GM21367 (cell line): ENCODE measurements around the gene RHOBTB3.
A peak's percentile ranks its signal among the peaks of the same experiment; 100 is the strongest.
"Not testable (repeated sequence)": the region's sequence is repeated elsewhere in the genome, so short reads cannot be mapped to it uniquely, and the experiment has no call there.

ENCODE experiments used
- ATAC-seq: cut with Tn5 transposase; IDR thresholded peaks from one replicate; pipeline ENCODE4 v1.9.1; 2021; ENCODE audit not compliant: unreplicated experiment

RHOBTB3 gene

DNA sequence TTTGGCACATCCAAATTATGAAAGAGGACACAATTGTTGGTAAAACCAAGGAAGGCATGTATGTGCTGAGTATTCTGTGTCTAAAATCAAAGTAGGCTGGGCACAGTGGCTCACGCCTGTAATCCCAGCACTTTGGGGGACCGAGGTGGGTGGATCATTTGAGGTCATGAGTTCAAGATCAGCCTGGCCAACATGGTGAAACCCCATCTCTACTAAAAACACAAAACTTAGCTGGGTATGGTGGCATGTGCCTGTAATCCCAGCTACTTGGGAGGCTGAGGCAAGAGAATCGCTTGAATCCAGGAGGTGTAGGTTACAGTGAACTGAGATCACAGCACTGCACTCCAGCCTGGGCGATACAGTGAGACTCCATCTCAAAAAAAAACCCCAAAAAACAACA is 105.8 kb downstream of the RHOBTB3 start:
- ATAC-seq, result not testable (repeated sequence)

DNA sequence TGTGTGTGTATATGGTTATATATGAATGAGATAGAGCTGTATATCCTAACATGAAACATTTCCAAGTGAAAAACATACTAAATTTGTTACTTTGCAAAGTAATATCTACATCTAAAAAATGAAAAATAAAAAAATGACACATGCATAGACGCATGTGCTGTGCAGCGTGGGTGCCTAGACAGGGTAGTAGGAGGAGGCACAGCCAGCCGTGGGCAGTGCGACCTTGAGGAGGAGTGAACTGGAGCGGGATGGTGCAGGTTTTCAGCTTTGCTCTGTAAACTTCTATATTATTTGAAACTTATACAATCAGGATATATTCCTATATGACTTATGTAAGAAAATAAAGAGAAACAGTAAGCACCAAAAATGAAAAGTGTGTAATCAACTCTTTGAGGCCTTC is 106.4 kb downstream of the RHOBTB3 start:
- no peak for ATAC-seq

DNA sequence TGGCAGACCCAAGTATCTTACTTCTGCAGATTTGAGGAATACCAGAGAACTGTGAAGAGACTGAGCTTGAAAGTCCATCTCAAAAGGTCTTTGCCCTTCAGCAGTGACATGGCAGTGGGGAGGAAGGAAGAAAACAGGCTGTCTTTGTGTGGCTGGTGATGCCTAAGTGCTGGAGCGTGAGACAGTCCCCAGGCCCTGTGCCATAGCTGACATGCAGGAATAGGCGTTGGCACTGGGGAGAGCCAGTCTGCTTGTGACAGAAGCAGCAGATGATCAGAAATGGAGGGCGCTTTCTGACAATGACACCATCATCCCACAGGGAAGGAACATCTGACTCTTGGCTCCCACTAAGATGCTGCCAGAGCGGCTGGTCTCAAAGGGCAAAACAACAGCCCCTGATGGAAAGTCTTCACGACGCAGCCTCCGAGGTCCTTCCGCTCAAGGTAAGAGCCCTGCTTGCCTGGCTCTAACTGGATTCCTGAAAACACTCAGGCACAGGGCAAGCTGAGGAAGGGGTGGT is 106.9 kb downstream of the RHOBTB3 start:
- ATAC-seq, result no peak

DNA sequence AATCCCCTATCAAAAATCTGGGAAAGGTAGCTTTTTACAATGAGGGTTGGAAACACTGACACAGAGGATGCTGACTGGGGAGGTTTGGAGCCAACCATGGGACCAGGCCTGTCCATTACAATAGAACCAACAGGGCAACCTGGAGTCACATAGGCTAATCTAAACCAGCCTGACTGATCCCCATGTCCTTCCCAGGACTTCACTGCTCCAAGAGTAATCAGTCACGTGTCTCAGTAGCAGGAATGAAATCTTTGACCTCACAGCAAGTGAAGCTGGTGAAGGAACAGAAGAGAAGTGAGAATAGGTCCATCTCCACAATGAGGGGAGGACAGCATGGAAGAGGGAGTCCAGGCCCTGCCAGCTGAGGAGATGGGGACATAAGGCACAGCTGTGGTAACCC is 107.4 kb downstream of the RHOBTB3 start:
- no peak for ATAC-seq

DNA sequence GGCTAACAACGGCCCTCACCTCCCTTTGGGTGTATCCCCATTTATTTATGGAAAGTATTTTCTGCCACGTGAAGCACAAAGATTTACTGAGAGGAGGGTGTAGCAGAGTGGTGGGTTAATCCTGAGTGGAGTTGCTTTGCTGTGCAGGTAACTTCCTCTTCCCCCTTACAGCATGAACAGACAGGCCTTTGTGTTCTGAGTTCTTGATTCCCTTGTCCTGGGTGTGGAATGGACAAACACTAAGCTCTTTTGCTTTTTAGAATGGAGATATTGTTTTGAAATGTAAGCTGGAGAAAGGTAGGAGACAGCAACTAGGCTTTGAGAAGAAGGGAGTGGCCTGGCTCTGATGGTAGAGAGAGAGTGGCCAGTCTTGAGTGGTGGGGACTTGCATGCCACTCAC is 108.5 kb downstream of the RHOBTB3 start:
- no peak for ATAC-seq

DNA sequence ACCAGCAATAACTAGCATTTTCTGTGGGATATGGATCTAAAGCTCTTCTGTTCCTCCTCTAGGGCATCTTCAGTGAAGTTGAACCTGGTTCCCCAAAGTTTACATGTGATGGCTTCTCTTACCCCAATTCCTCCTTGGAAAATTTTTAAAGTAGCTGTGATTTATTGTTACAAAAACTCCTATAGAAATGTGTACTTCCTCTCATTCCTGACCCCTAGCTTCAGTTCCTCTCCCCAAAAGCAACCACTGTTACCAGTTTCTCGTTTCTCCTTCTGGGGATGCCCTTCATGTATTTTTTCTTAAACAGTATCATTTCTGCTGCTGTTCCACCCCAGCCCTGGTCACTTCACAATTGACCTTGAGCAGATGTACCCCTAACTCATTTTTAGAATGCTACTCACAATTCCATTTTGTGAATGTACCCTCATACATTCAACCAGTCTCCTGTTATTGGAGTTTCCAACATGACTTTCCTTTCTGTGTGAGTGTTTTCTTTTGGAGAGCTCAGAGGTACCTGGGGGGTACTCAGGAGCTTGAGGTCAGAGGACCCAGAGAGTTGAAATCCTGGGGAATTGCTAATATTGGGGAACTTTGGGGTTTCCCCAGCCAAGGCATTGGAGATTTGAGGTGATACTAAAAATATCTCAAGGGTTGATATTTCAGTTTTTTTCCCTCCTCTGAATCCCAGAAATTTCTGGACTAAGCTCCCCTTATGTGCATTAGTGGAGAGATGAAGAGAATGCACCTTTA is 110.0 kb downstream of the RHOBTB3 start:
- no peak for ATAC-seq

DNA sequence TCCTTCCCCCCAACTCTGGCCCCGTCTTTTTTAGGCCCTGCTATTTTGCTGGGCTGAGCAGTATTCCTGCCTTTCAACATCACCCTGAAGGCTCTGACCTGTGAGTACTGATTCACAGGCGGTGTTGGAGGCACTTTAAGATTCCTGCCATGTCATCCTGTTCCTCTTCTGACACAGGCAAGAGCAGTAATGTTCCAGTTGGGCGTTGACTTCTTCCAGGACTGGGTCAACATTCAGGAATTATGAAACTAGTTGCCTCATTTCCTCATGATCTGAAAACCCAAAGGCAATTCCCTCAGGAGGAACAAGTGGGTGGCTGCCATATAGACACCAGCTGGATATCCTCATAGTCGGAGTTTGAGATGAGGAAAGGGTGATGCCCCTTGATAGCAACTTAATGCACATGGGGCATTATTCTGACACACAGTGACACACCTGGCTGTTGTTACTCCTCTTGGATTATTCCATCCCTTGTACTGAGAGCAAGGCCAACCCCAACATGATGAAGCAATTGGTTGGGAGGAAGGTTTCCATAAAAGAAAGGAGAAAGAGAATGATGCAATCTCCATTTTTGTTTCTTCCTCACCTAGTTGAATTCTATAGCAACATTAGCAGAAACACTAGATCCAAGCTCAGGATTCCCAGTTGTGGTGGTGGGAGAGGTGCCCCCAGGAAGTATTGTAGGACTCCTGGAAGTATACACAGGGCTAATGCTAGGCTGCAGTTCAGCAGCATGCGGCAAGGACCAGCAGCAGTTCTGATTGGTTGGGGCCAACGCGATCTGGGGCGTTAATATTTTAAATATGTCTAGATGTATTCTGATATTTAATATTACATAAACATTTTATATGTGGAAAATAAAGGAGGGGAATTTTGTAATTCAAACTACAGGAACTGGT is 111.0 kb downstream of the RHOBTB3 start:
- no peak for ATAC-seq

DNA sequence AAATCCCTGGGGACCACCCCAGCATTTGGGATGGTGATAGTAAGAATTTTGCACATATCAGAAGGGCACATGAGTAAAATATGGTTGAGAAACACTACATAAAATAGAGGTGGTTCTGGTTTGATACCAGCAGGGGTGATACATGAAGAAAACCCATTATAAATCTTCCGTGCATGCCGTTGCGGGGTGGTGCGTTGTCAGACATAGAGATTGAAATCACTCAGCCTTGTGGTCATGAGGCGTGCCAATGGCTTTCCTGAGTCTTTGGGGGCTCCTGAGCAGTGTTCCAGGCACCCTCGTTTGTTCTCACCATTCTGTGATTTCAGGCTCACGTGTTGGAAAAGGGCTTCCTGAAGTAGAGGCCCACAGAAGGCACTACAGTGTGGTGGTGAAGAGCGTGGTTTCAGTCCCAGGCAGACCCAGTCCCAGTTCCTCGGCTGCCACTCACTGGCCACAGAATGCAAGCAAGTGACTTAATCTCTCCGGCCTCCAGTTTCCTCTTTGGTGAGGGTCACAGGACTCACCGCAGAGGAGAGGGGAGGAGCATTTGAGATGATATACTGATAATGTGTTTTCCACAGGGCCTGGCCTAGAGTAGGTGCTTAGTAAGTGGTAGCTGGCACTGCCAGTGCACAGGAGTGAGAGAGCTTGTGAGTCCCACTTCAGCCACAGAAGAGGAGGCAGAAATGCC is 111.9 kb downstream of the RHOBTB3 start:
- peak; percentile 92 for ATAC-seq

DNA sequence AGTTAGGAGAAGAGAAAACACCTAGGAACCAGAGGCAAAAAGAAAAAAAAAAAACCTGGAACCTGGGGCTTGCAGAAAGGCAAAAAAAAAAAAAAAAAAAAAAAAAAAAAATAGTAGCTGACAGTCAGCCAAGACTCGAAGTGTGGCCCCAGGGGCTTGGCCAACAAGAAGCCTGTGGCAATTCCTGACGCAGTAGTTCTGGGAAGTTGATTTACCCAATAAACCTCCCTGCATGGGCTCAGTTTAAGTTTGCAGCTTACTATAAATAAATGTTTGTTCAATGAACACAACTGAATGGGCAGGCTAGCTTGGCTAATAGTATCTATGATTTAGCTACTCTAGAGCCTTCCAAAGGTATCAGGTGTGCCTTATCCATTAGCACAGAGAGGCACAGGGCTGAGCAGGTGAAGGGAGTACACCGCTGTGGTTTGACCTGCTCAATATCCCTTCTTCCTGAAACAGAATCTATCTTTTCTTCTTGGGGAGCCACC is 112.6 kb downstream of the RHOBTB3 start:
- no peak for ATAC-seq

DNA sequence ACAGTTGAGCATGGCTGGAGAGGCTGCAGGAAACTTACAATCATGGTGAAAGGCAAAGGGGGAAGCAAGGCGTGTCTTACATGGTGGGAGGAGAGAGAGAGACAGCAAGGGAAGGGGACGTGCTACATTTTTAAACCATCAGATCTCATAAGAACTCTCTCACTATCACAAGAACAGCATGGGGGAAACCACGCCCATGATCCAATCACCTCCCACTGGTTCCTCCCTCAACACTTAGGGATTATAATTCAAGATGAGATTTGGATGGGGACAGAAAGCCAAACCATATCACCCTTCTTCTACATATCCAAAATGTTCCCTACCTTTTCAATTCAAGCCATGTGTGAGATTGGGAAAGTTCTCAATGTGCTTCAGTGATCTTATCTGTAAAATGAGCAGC is 114.3 kb downstream of the RHOBTB3 start:
- no peak for ATAC-seq
